ENCODE data around the gene MIB2.

Gene MIB2

DNA sequence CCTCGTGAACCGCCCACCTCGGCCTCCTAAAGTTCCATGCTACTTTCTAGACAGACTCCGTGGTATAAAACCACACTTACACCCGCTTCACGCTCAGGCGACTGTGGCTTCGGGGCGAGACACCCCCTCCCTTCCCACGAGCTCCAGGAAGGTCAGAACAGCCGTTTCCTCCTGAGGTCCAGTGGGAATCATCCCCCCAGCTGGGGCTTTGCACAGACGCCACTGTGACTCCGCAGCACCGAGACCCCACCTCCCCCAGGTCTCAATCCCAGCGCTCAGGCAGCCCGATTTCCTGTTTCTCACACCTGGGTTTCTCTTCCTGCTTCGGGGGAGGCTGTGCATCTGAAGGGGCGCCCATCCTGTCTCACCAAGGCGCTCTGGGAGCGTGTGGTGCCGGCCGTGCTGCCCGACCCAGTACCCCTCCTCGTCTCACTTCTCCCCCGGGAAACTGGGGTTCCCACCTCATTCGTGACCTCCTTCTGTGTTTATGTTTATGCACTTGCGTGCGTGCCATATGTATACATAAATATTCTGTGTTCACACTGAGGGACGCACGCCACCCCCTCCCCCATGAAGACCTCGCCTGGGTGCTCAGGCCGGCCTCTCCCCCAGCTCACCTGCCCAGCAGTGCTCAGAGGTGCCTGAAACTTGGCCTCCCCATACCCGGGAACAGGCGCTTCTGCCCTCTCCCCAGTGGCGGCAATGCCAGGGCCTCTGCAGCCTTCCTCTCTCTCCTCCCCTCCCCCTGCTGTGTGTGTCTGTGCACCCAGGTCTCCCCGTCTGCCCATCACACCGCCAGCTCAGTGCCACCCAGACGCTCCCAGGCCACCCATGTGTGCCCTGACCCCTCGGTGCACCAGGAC lies 62.6 kb downstream of the MIB2 start:
- DNase-seq (ENCODE audit: insufficient read length, low spot score) (no peak), FAIRE-seq (no peak)

DNA sequence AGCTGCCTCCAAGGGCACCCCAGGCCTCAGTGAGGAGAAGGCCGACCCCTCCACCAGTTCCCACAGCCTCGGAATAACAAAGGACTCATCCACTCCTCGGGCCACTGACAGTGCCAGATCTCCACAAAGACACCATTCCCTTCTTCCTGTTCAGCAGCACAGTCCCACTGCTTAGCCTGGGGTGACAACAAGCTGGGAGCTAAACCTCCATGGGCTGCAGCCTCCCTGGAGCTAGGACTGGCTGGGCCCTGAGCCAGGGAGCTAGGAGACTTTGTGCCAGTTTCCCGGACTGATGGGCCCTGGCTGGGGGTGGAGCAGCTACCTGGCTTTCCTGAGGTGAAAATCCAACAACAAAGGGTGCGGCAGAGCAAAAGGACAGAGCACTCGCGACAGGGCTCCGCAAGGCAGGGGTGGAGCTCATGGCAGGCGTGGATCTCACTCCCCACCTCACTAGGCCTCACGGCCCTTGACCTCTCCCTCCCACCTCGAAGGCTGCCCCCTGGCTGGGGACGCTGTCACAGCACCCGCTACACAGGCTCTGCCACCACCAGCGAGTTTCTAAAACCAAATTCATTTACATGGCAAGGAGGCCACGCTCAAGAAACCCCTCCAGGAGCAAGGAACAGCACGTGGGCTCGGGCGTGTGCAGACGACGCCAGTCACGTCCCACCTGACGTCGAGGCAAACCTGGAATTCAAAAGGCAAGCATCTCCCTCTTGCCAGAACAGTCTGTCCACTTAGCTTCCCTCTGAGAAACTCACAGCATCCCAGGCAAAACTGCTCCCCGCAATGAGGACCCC lies 63.5 kb downstream of the MIB2 start:
- no peak for DNase-seq (ENCODE audit: insufficient read length, low spot score)
- no peak for FAIRE-seq

Measured in HTR-8/SVneo (cell line).